Esophagus squamous epithelium (tissue), 5 donors: Measurements from ENCODE around the gene ATL2. TPM values are rescaled to one million over a fixed set of nuclear protein-coding genes. Genes with fewer than 3 reads are reported as not detected.

Experiments
- DNase-seq: peaks from one replicate; lab custom pipeline; 2025; lab: John Stamatoyannopoulos, UW
- H3K27ac ChIP-seq, 4 donors: fragments of 200-600 bp; sonication (generic); one replicate each; pipeline ENCODE4 v1.5.1; 2016 to 2019; ENCODE audit warnings: mild to moderate bottlenecking in 1 of 4
- H3K27me3 ChIP-seq, 4 donors: fragments of 200-600 bp; sonication (generic); 1 replicate in 3 of 4; 2 replicates in 1 of 4; pipeline versions ENCODE4 v1.5.1 to v1.6.0; 2017 to 2021; ENCODE audit warnings: antibody characterized with exemption in 1 of 4
- H3K36me3 ChIP-seq, 3 donors: fragments of 200-600 bp; sonication (generic); one replicate each; pipeline ENCODE4 v1.5.1; 2016 to 2019
- H3K4me1 ChIP-seq, 3 donors: fragments of 200-600 bp; sonication (generic); one replicate each; pipeline ENCODE4 v1.5.1; 2017 to 2019
- H3K4me3 ChIP-seq, 4 donors: fragments of 200-600 bp; sonication (generic); 1 replicate in 3 of 4; 2 replicates in 1 of 4; pipeline ENCODE4 v1.5.1; 2016 to 2019; ENCODE audit warnings: mild to moderate bottlenecking in 2 of 4, moderate library complexity in 1 of 4
- H3K9me3 ChIP-seq, 3 donors: fragments of 200-600 bp; sonication (generic); one replicate each; pipeline ENCODE4 v1.5.1; 2016 to 2019
- CTCF ChIP-seq, 6 experiments: fragments of 450-650 bp in 4 of 6; fragments of 200-600 bp in 2 of 6; sonication (generic) in 2 of 6; IDR thresholded peaks; one replicate each; pipeline ENCODE4 v1.5.1; 2016 to 2019; ENCODE audit warnings: antibody characterized with exemption in 6 of 6, mild to moderate bottlenecking in 4 of 6, moderate library complexity in 4 of 6
- POLR2A ChIP-seq, 4 donors: fragments of 450-650 bp; IDR thresholded peaks; one replicate each; pipeline ENCODE4 v1.6.1; 2017; ENCODE audit warnings: antibody characterized with exemption in 4 of 4, mild to moderate bottlenecking in 4 of 4, moderate library complexity in 3 of 4
- WGBS, 2 donors: methylation state at CpG; one replicate each; pipeline ENCODE4 v1.1.5; 2018; 5-methylcytosine and 5-hydroxymethylcytosine counted together
- intact Hi-C: fragments of 100-400 bp; cut with DNase I; formaldehyde crosslinking; loops from one replicate; pipeline ENCODE4 v1.15.0; 2022
- total RNA-seq, 4 donors: library from RNA; depleted of rRNA; stranded (reverse); fragments of >200 nt; gene quantifications; one replicate each; pipeline ENCODE4 v1.1.0, GENCODE V29; 2016
- donor health status: DM: yes; HTN: yes; CAD: no.

The ATL2 gene
- total RNA-seq, 4 donors from 2014 or later = 65.2 to 178 (median 91.3) TPM

- DNase-seq = no peak
- TF ChIP-seq CTCF (IDR thresholded peaks at IDR 0.05) (no peak), POLR2A (IDR thresholded peaks at IDR 0.05) (no peak)
- Histone ChIP-seq H3K4me1 (no peaks in the 10 kb centered on the region), H3K9me3 (no peaks in the 10 kb centered on the region), H3K27ac (no peak overlapping the region), H3K27me3 (no peaks in the 10 kb centered on the region), H3K36me3 (peaks cover 0 to 89% (median 0%) of the 10 kb centered on the region in 3 donors), H3K4me3 (no peak overlapping the region)
- intact Hi-C loops = no loop called here
- 88 to 92% methylated on average over 6 of the region's 6 CpGs for WGBS, 2 donors
Measured at GRCh38 chr2:38336621-38337020, 40.5 kb downstream of the ATL2 start.

- Histone ChIP-seq H3K4me1 (peaks cover 0 to 11% (median 9%) of the 10 kb centered on the region in 3 donors), H3K27ac (no peak overlapping the region), H3K27me3 (no peaks in the 10 kb centered on the region), H3K36me3 (peaks cover 0 to 55% (median 0%) of the 10 kb centered on the region in 3 donors), H3K4me3 (no peak overlapping the region), H3K9me3 (peaks cover 0 to 7% (median 6%) of the 10 kb centered on the region in 3 donors)
- intact Hi-C loops = no loop called here
- WGBS, 2 donors = 92 to 93% methylated on average over 7 of the region's 7 CpGs
- TF ChIP-seq POLR2A (IDR thresholded peaks at IDR 0.05) = no peak
- TF ChIP-seq CTCF (IDR thresholded peaks at IDR 0.05) = no peak
- no peak for DNase-seq
Measured at GRCh38 chr2:38330754-38331153, 46.3 kb downstream of the ATL2 start.

GRCh38 chr2:38327580-38327979, 49.5 kb downstream of the ATL2 start:
- intact Hi-C loops = no loop called here
- no peak overlapping the region for H3K4me3 ChIP-seq
- peaks cover 0 to 7% (median 6%) of the 10 kb centered on the region in 3 donors for H3K9me3 ChIP-seq
- TF ChIP-seq POLR2A (IDR thresholded peaks at IDR 0.05) (no peak), CTCF (IDR thresholded peaks at IDR 0.05) (no peak)
- H3K27me3 ChIP-seq = no peaks in the 10 kb centered on the region
- no peak for DNase-seq
- H3K27ac ChIP-seq = no peak overlapping the region
- peaks cover 0 to 51% (median 0%) of the 10 kb centered on the region in 3 donors for H3K36me3 ChIP-seq
- peaks cover 0 to 26% (median 9%) of the 10 kb centered on the region in 3 donors for H3K4me1 ChIP-seq
- WGBS, 2 donors = 83 to 85% methylated on average over 7 to 9 of the region's 9 CpGs

GRCh38 chr2:38323623-38324022, 53.5 kb downstream of the ATL2 start:
- intact Hi-C loops = no loop called here
- DNase-seq = no peak

More at GRCh38 chr2:38323623-38324022, 53.5 kb downstream of the ATL2 start:
- TF ChIP-seq CTCF (IDR thresholded peaks at IDR 0.05) (no peak), POLR2A (IDR thresholded peaks at IDR 0.05) (no peak)
- H3K9me3 ChIP-seq = no peaks in the 10 kb centered on the region
- H3K4me3 ChIP-seq = no peak overlapping the region
- peak overlapping the region in 1 of 4 donors; percentile 1 for H3K27ac ChIP-seq
- WGBS, 2 donors = 40 to 56% methylated on average over 6 of the region's 6 CpGs
- H3K36me3 ChIP-seq = peaks cover 0 to 41% (median 0%) of the 10 kb centered on the region in 3 donors
- peaks cover 0 to 31% (median 9%) of the 10 kb centered on the region in 3 donors for H3K4me1 ChIP-seq
- H3K27me3 ChIP-seq = no peaks in the 10 kb centered on the region
